Endothelial cell of umbilical vein (primary cell): ENCODE data around the gene RIMS3. TPM values are rescaled to one million over a fixed set of nuclear protein-coding genes. Genes with fewer than 3 reads are reported as not detected.

ENCODE experiments used
- BruUV-seq: library from RNA; stranded (reverse); fragments of 400-500 nt; replicated peaks from 2 replicates; lab custom pipeline; 2021; lab: Mats Ljungman, UMichigan
- CTCF ChIA-PET: fragments of 300-600, 350-600 bp; sonication (Branson Sonifier 250); formaldehyde crosslinking; loops from one replicate; lab custom pipeline; 2021; ENCODE audit warnings: antibody characterized with exemption, inconsistent platforms; lab: Charles Lee
- POLR2A ChIA-PET: fragments of 300-600, 350-600 bp; sonication (Branson Sonifier 250); formaldehyde crosslinking; loops from one replicate; lab custom pipeline; 2021; ENCODE audit warnings: antibody characterized with exemption, inconsistent platforms; lab: Charles Lee
- DNase-seq: peaks from one replicate; pipeline ENCODE4 v3.0.0-alpha.2; 2011; ENCODE audit warnings: low read depth, low spot score
- FAIRE-seq: peaks from 2 replicates; lab custom pipeline; 2011; peaks lifted over from hg19 to GRCh38; lab: Jason Lieb, UNC
- H2AFZ ChIP-seq: 2 replicates; pipeline ENCODE4 v1.6.0; 2012; ENCODE audit warnings: low read depth, low read length, control low read depth, inconsistent platforms
- H3K27ac ChIP-seq: 2 replicates; pipeline ENCODE4 v1.5.1; 2011; ENCODE audit warnings: low read depth, mild to moderate bottlenecking, control low read depth, low read length, moderate library complexity; ENCODE audit not compliant: insufficient read depth
- H3K27me3 ChIP-seq, 2 experiments: 2 replicates each; pipeline versions ENCODE4 v1.6.0 to v1.6.1; 2011; ENCODE audit warnings: low read length in 2 of 2, mixed read lengths in 1 of 2; ENCODE audit not compliant: control insufficient read depth in 2 of 2, insufficient read depth in 2 of 2
- H3K36me3 ChIP-seq, 2 experiments: 2 replicates in 1 of 2; 3 replicates in 1 of 2; pipeline ENCODE4 v1.5.1; 2011; ENCODE audit warnings: low read length in 2 of 2, mild to moderate bottlenecking in 1 of 2, moderate library complexity in 1 of 2; ENCODE audit not compliant: control insufficient read depth in 2 of 2, insufficient read depth in 2 of 2; ENCODE audit errors: extremely low read depth in 1 of 2
- H3K4me1 ChIP-seq: 3 replicates; pipeline ENCODE4 v1.5.1; 2011; ENCODE audit warnings: mild to moderate bottlenecking, low read length; ENCODE audit not compliant: control insufficient read depth, insufficient read depth; ENCODE audit errors: extremely low read depth
- H3K4me2 ChIP-seq: 2 replicates; pipeline ENCODE4 v1.6.1; 2011; ENCODE audit warnings: low read length, control low read depth, mixed read lengths; ENCODE audit not compliant: insufficient read depth
- H3K4me3 ChIP-seq, 3 experiments: fragments of 200-600 bp in 1 of 3; sonication (generic), shearing (Covaris generic) in 1 of 3; replicated peaks in 1 of 3; 2 replicates each; pipeline ENCODE4 v1.5.1; 2011 to 2016; ENCODE audit warnings: control low read depth in 3 of 3, low read length in 3 of 3, mild to moderate bottlenecking in 2 of 3, inconsistent platforms in 1 of 3, low read depth in 1 of 3, moderate library complexity in 1 of 3; ENCODE audit not compliant: insufficient read depth in 1 of 3
- H3K79me2 ChIP-seq: 2 replicates; pipeline ENCODE4 v1.6.0; 2012; ENCODE audit warnings: low read length, inconsistent platforms; ENCODE audit not compliant: control insufficient read depth, insufficient read depth
- H3K9ac ChIP-seq: replicated peaks from 2 replicates; pipeline ENCODE3; 2011; ENCODE audit warnings: low read length, control low read depth; ENCODE audit not compliant: insufficient read depth; ENCODE audit errors: extremely low read depth
- H3K9me1 ChIP-seq: replicated peaks from 3 replicates; pipeline ENCODE4 v1.6.0; 2011; ENCODE audit warnings: mild to moderate bottlenecking, low read length; ENCODE audit not compliant: control insufficient read depth, insufficient read depth; ENCODE audit errors: extremely low read depth
- H3K9me3 ChIP-seq: replicated peaks from 2 replicates; pipeline ENCODE4 v1.5.1; 2012; ENCODE audit warnings: low read length, inconsistent platforms; ENCODE audit not compliant: control insufficient read depth, insufficient read depth
- H4K20me1 ChIP-seq: replicated peaks from 2 replicates; pipeline ENCODE3; 2011; ENCODE audit warnings: mild to moderate bottlenecking, low read length; ENCODE audit not compliant: control insufficient read depth, insufficient read depth; ENCODE audit errors: extremely low read depth
- EZH2 ChIP-seq: IDR thresholded peaks from 2 replicates; pipeline ENCODE4 v1.6.1; 2012; ENCODE audit warnings: borderline replicate concordance, low read depth, mild to moderate bottlenecking, moderate library complexity, low read length, inconsistent platforms; ENCODE audit not compliant: severe bottlenecking
- FOS ChIP-seq: IDR thresholded peaks from 2 replicates; pipeline ENCODE4 v1.6.1; 2011; ENCODE audit warnings: mild to moderate bottlenecking, low read length, moderate library complexity, borderline replicate concordance; ENCODE audit not compliant: insufficient read depth
- GATA2 ChIP-seq: IDR thresholded peaks from 2 replicates; pipeline ENCODE4 v1.7.0; 2011; ENCODE audit warnings: low read depth, mild to moderate bottlenecking, moderate library complexity, mixed read lengths, low read length; ENCODE audit not compliant: insufficient read length, insufficient read depth
- MYC ChIP-seq: IDR thresholded peaks from one replicate; pipeline ENCODE4 v1.6.1; 2011; ENCODE audit warnings: mild to moderate bottlenecking, low read depth, low read length
- POLR2A ChIP-seq: IDR thresholded peaks from 2 replicates; pipeline ENCODE4 v1.6.1; 2012; ENCODE audit warnings: low read depth, mild to moderate bottlenecking, control low read depth, low read length
- POLR2AphosphoS5 ChIP-seq: IDR thresholded peaks from 2 replicates; pipeline ENCODE4 v1.6.1; 2012; ENCODE audit warnings: low read depth, mild to moderate bottlenecking, control low read depth, low read length, moderate library complexity; ENCODE audit not compliant: insufficient read depth
- dilution Hi-C: fragments of 300-500 bp; cut with MboI; formaldehyde crosslinking; loops from one replicate; pipeline ENCODE4 v1.15.0; 2019; ENCODE audit warnings: low sequenced_read_pairs; ENCODE audit not compliant: extremely low pct_ligation_motif_present
- intact Hi-C: fragments of 100-400 bp; cut with micrococcal nuclease; formaldehyde crosslinking; loops from one replicate; pipeline ENCODE4 v1.10.0; 2022
- polyA plus RNA-seq, 4 experiments: library from polyadenylated mRNA; depleted of rRNA in 3 of 4; stranded (reverse) in 3 of 4; unstranded in 1 of 4; fragments of >200 nt; gene quantifications; 2 replicates each; pipeline versions ENCODE4 v1.2.1 to v1.2.3, GENCODE V29; 2011 to 2012; ENCODE audit warnings: missing spikeins in 1 of 4
- total RNA-seq: library from RNA; stranded (reverse); gene quantifications from 2 replicates; pipeline ENCODE4 v1.2.3, GENCODE V29; 2021
- TF ChIP-seq, protein P1 (sequence below), 2 donors: IDR thresholded peaks; 1 replicate in 1 of 2; 2 replicates in 1 of 2; pipeline ENCODE4 v1.5.1; 2011; ENCODE audit warnings: low read length in 2 of 2, mild to moderate bottlenecking in 2 of 2, moderate library complexity in 2 of 2, control low read depth in 1 of 2, inconsistent platforms in 1 of 2, low read depth in 1 of 2; ENCODE audit not compliant: insufficient read depth in 1 of 2; ENCODE audit errors: extremely low read depth in 1 of 2
- TF ChIP-seq, protein P2 (sequence below): IDR thresholded peaks from 2 replicates; pipeline ENCODE4 v1.6.1; 2011; ENCODE audit not compliant: insufficient read depth, insufficient read length

Gene RIMS3
- total and polyA plus RNA-seq, 2 donors (not counting 3 experiments of a cell fraction or from before 2014, with no cell fraction given): 0.14 to 0.15 TPM

GRCh38 chr1:40618108-40618507, 47.4 kb downstream of the RIMS3 start:
- intact Hi-C loops (no loop called here), dilution Hi-C loops (no loop called here)
- ChIA-PET POLR2A (no interaction called here), CTCF (no interaction called here)
- no peaks in the 10 kb centered on the region for H3K4me1 ChIP-seq
- no peak overlapping the region for H2AFZ ChIP-seq
- DNase-seq (no peak), FAIRE-seq (no peak)
- H3K4me2 ChIP-seq: no peak overlapping the region
- H4K20me1 ChIP-seq: no peaks in the 10 kb centered on the region
- no peaks in the 10 kb centered on the region for H3K9me3 ChIP-seq
- TF ChIP-seq POLR2AphosphoS5: no peak
- no peak for TF ChIP-seq FOS
- no peak for TF ChIP-seq MYC
- no peak for TF ChIP-seq GATA2
- TF ChIP-seq, protein P1, sequence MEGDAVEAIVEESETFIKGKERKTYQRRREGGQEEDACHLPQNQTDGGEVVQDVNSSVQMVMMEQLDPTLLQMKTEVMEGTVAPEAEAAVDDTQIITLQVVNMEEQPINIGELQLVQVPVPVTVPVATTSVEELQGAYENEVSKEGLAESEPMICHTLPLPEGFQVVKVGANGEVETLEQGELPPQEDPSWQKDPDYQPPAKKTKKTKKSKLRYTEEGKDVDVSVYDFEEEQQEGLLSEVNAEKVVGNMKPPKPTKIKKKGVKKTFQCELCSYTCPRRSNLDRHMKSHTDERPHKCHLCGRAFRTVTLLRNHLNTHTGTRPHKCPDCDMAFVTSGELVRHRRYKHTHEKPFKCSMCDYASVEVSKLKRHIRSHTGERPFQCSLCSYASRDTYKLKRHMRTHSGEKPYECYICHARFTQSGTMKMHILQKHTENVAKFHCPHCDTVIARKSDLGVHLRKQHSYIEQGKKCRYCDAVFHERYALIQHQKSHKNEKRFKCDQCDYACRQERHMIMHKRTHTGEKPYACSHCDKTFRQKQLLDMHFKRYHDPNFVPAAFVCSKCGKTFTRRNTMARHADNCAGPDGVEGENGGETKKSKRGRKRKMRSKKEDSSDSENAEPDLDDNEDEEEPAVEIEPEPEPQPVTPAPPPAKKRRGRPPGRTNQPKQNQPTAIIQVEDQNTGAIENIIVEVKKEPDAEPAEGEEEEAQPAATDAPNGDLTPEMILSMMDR (IDR thresholded peaks at IDR 0.05; ENCODE audit: extremely low read depth in 1 of 2, insufficient read depth in 1 of 2, low read depth in 1 of 2, low read length in 2 of 2): no peak
- no peak for TF ChIP-seq EZH2
- TF ChIP-seq, protein P2, sequence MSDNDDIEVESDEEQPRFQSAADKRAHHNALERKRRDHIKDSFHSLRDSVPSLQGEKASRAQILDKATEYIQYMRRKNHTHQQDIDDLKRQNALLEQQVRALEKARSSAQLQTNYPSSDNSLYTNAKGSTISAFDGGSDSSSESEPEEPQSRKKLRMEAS: no peak
- no peak for TF ChIP-seq POLR2A
- no peaks in the 10 kb centered on the region for H3K36me3 ChIP-seq
- H3K27ac ChIP-seq: no peak overlapping the region
- no peaks in the 10 kb centered on the region for H3K9me1 ChIP-seq
- BruUV-seq: no TSS peak
- no peaks in the 10 kb centered on the region for H3K79me2 ChIP-seq
- H3K9ac ChIP-seq: no peak overlapping the region
- H3K4me3 ChIP-seq: no peak overlapping the region
- H3K27me3 ChIP-seq: peaks cover 14 to 18% of the 10 kb centered on the region in 2 experiments
